Mesenchymal stem cell (in vitro differentiated cells and primary cell): ENCODE results near the gene MAN1C1.

ENCODE experiments used
- DNase-seq: peaks from one replicate; pipeline ENCODE4 v3.0.0-alpha.2; 2013
- H2AFZ ChIP-seq: one replicate; pipeline ENCODE4 v1.6.1; 2013; ENCODE audit warnings: low read depth, mild to moderate bottlenecking, control low read depth, inconsistent platforms, low read length, moderate library complexity
- H2AK5ac ChIP-seq: 2 replicates; pipeline ENCODE4 v1.6.1; 2013; ENCODE audit warnings: low read length, moderate library complexity, mild to moderate bottlenecking, inconsistent platforms; ENCODE audit not compliant: severe bottlenecking
- H2BK120ac ChIP-seq: one replicate; pipeline ENCODE4 v1.6.1; 2013; ENCODE audit warnings: low read depth, mild to moderate bottlenecking, inconsistent platforms, low read length, moderate library complexity
- H2BK12ac ChIP-seq, 2 experiments: one replicate each; pipeline ENCODE4 v1.6.1; 2013; ENCODE audit warnings: inconsistent platforms in 2 of 2, low read length in 2 of 2, mild to moderate bottlenecking in 2 of 2, moderate library complexity in 2 of 2, control low read depth in 1 of 2
- H2BK15ac ChIP-seq: one replicate; pipeline ENCODE4 v1.6.1; 2013; ENCODE audit warnings: mild to moderate bottlenecking, low read depth, inconsistent platforms; ENCODE audit not compliant: poor library complexity, severe bottlenecking
- H2BK5ac ChIP-seq: 2 replicates; pipeline ENCODE4 v1.6.1; 2013; ENCODE audit warnings: low read depth, mild to moderate bottlenecking, low read length, control low read depth, inconsistent platforms; ENCODE audit not compliant: poor library complexity, severe bottlenecking
- H3K14ac ChIP-seq, 2 experiments: one replicate each; pipeline ENCODE4 v1.6.1; 2013; ENCODE audit warnings: inconsistent platforms in 2 of 2, low read length in 2 of 2, control low read depth in 1 of 2, mild to moderate bottlenecking in 1 of 2, moderate library complexity in 1 of 2
- H3K18ac ChIP-seq, 2 experiments: one replicate each; pipeline ENCODE4 v1.6.1; 2013; ENCODE audit warnings: inconsistent platforms in 2 of 2, low read length in 2 of 2, control low read depth in 1 of 2, low read depth in 1 of 2, mild to moderate bottlenecking in 1 of 2
- H3K23ac ChIP-seq, 2 experiments: one replicate each; pipeline ENCODE4 v1.6.1; 2013; ENCODE audit warnings: inconsistent platforms in 2 of 2, low read length in 2 of 2, mild to moderate bottlenecking in 2 of 2, moderate library complexity in 2 of 2, control low read depth in 1 of 2
- H3K27ac ChIP-seq: 2 replicates; pipeline ENCODE4 v1.5.1; 2013; ENCODE audit warnings: mild to moderate bottlenecking, moderate library complexity, low read length, control low read depth, inconsistent platforms; ENCODE audit not compliant: poor library complexity, severe bottlenecking
- H3K27me3 ChIP-seq, 2 experiments: 2 replicates each; pipeline versions ENCODE4 v1.6.1 to v1.7.0; 2013; ENCODE audit warnings: low read length in 2 of 2, mild to moderate bottlenecking in 2 of 2, moderate library complexity in 2 of 2, control low read depth in 1 of 2, inconsistent platforms in 1 of 2; ENCODE audit not compliant: control insufficient read depth in 1 of 2, insufficient read depth in 1 of 2
- H3K36me3 ChIP-seq, 2 experiments: 2 replicates each; pipeline versions ENCODE4 v1.6.1 to v1.7.0; 2013; ENCODE audit warnings: low read length in 2 of 2, control low read depth in 1 of 2, inconsistent platforms in 1 of 2, low read depth in 1 of 2, mild to moderate bottlenecking in 1 of 2; ENCODE audit not compliant: insufficient read depth in 2 of 2, control insufficient read depth in 1 of 2
- H3K4ac ChIP-seq, 2 experiments: one replicate each; pipeline ENCODE4 v1.6.1; 2013; ENCODE audit warnings: inconsistent platforms in 2 of 2, low read length in 2 of 2, mild to moderate bottlenecking in 2 of 2, moderate library complexity in 2 of 2, control low read depth in 1 of 2, low read depth in 1 of 2
- H3K4me1 ChIP-seq: 2 replicates; pipeline ENCODE4 v1.6.1; 2013; ENCODE audit warnings: low read depth, low read length, control low read depth; ENCODE audit not compliant: control insufficient read depth, insufficient read depth
- H3K4me2 ChIP-seq: 2 replicates; pipeline ENCODE4 v1.6.1; 2013; ENCODE audit warnings: low read length, mild to moderate bottlenecking, inconsistent platforms; ENCODE audit not compliant: poor library complexity, severe bottlenecking
- H3K4me3 ChIP-seq, 2 experiments: 2 replicates each; pipeline versions ENCODE4 v1.5.1 to v1.7.0; 2013; ENCODE audit warnings: low read length in 2 of 2, mild to moderate bottlenecking in 2 of 2, control low read depth in 1 of 2, low read depth in 1 of 2; ENCODE audit not compliant: insufficient read depth in 1 of 2
- H3K79me1 ChIP-seq: replicated peaks from 2 replicates; pipeline ENCODE4 v1.6.1; 2013; ENCODE audit warnings: mild to moderate bottlenecking, control low read depth, low read length, inconsistent platforms; ENCODE audit not compliant: poor library complexity, severe bottlenecking
- H3K9ac ChIP-seq: 2 replicates; pipeline ENCODE4 v1.7.0; 2013; ENCODE audit warnings: mild to moderate bottlenecking, low read length, moderate library complexity
- H3K9me3 ChIP-seq: 2 replicates; pipeline ENCODE4 v1.7.0; 2013; ENCODE audit warnings: mild to moderate bottlenecking, low read length; ENCODE audit not compliant: control insufficient read depth
- H4K8ac ChIP-seq: one replicate; pipeline ENCODE4 v1.6.1; 2013; ENCODE audit warnings: inconsistent platforms, mild to moderate bottlenecking, low read length, moderate library complexity
- H4K91ac ChIP-seq: one replicate; pipeline ENCODE4 v1.6.1; 2013; ENCODE audit warnings: mild to moderate bottlenecking, low read length, inconsistent platforms
- WGBS: methylation state at CpG from one replicate; pipeline ENCODE4 v1.1.7; 2013; ENCODE audit warnings: mixed read lengths; 5-methylcytosine and 5-hydroxymethylcytosine counted together

The MAN1C1 gene

DNA sequence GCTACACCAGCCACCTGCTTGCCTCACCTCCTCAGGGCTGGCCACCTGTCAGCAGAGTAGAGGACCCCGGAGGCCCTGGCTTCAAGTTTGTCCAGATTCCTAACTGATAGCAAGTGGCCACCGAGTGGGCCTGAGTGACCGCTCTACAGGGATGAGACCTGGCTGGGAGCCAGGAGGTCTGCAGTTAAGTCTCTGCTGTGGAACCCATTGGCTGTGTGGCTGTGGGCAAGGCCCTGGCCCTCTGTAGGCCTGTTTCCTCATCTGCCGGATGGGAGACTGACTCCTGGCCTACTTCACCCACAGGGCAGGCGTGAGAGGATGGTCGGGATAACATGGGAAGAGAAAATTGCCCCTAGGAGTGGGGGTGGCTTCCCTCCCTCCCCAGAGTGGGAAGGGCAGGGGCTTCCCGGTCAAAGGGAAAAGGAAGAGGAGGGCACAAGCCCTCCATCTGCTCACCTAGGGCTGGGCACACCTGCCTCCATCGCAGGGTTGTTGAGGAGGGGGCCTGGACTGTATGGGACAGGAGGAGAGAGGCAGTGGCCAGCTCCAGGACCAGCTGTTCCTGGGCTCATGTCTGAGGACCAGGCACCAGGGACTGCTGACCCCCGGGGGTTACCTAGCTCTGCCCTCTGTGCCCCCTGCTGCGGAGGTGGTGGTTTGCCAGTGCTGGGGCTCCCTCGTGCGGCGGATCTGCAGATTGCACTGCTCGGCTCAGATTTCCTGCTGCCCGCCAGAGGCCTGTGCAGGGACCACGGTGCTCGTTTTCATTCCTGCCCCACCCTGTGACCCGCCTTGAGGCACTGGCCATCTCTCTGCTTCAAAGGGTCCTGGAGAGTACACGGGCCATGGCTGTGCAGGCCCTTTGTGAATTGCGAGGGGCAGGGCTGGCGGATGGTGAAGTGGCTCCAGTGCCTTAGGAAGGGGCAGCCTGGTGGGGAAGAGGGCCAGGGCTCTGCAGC is 194.0 kb downstream of the MAN1C1 start:
- 41% methylated on average over 20 of the region's 21 CpGs for WGBS
- Histone ChIP-seq H4K8ac (peak overlapping the region; percentile 5), H3K23ac (no peak overlapping the region), H2BK15ac (no peak overlapping the region), H3K14ac (peak overlapping the region in 1 of 2 experiments; percentile 49), H3K36me3 (peaks cover 78 to 87% of the 10 kb centered on the region in 2 experiments), H3K9me3 (no peaks in the 10 kb centered on the region), H3K27me3 (no peaks in the 10 kb centered on the region), H2AK5ac (no peak overlapping the region), H3K4me3 (no peak overlapping the region), H3K18ac (peak overlapping the region in 1 of 2 experiments; percentile 25), H2BK5ac (no peak overlapping the region), H2AFZ (no peak overlapping the region), H3K4me1 (peaks cover 4% of the 10 kb centered on the region), H2BK12ac (peak overlapping the region in 1 of 2 experiments; percentile 11), H4K91ac (peak overlapping the region; percentile 6), H3K27ac (no peak overlapping the region), H3K9ac (peak overlapping the region; percentile 29), H2BK120ac (no peak overlapping the region), H3K4ac (peak overlapping the region in 1 of 2 experiments; percentile 38), H3K79me1 (peaks cover 4% of the 10 kb centered on the region), H3K4me2 (no peak overlapping the region)
- DNase-seq: peak; percentile 62

DNA sequence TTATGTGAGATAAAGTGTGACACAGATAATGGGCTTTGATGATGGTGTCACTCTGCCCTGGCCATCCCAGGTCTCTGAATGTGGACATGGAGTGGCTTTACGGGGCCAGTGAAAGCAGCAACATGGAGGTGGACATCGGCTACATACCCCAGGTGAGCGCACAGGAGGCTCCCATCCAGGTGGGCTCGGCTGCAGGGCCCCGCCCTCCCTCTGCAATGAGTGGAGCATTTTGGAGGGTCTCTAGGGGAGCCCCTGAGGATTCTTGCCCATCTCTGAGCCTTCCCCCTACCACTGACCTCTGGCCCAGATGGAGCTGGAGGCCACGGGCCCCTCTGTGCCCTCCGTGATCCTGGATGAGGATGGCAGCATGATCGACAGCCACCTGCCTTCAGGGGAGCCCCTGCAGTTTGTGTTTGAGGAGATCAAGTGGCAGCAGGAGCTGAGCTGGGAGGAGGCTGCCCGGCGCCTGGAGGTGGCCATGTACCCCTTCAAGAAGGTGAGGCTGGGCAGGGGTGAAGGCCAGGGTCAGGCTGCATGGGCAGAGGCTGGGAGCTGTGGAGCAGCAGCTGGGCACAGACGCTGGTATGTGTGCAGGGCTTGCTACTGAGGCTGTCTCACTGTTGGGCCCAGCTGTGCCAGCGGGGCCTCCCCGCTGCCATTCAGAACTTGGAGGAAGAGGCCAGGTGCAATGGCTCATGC is 194.9 kb downstream of the MAN1C1 start:
- H3K18ac ChIP-seq: no peak overlapping the region
- H3K23ac ChIP-seq: no peak overlapping the region
- no peak overlapping the region for H2BK5ac ChIP-seq
- WGBS: 93% methylated on average over 13 of the region's 13 CpGs
- no peak overlapping the region for H2BK120ac ChIP-seq
- no peaks in the 10 kb centered on the region for H3K9me3 ChIP-seq
- peak overlapping the region; percentile 29 for H3K9ac ChIP-seq
- H2BK15ac ChIP-seq: peak overlapping the region; percentile 32
- H3K4me2 ChIP-seq: no peak overlapping the region
- H4K8ac ChIP-seq: no peak overlapping the region
- no peak overlapping the region for H3K14ac ChIP-seq
- no peak overlapping the region for H2AK5ac ChIP-seq
- no peak overlapping the region for H3K27ac ChIP-seq
- no peak overlapping the region for H4K91ac ChIP-seq
- H2BK12ac ChIP-seq: no peak overlapping the region
- H3K27me3 ChIP-seq: no peaks in the 10 kb centered on the region
- H3K4me1 ChIP-seq: peaks cover 4% of the 10 kb centered on the region
- peaks cover 1% of the 10 kb centered on the region for H3K79me1 ChIP-seq
- no peak overlapping the region for H2AFZ ChIP-seq
- H3K4me3 ChIP-seq: no peak overlapping the region
- no peak for DNase-seq
- H3K4ac ChIP-seq: no peak overlapping the region
- peaks cover 77 to 94% of the 10 kb centered on the region in 2 experiments for H3K36me3 ChIP-seq

GRCh38 chr1:25813071-25813733 is 196.6 kb downstream of the MAN1C1 start:
- Histone ChIP-seq H3K18ac (no peak overlapping the region), H3K9me3 (no peaks in the 10 kb centered on the region), H4K8ac (no peak overlapping the region), H3K79me1 (peaks cover 3% of the 10 kb centered on the region), H2BK12ac (no peak overlapping the region), H2BK15ac (no peak overlapping the region), H3K9ac (no peak overlapping the region), H3K4me2 (no peak overlapping the region), H2AK5ac (no peak overlapping the region), H3K4me3 (no peak overlapping the region), H3K27me3 (no peaks in the 10 kb centered on the region), H3K4me1 (peaks cover 8% of the 10 kb centered on the region), H2BK5ac (no peak overlapping the region), H2BK120ac (no peak overlapping the region), H4K91ac (no peak overlapping the region), H3K14ac (no peak overlapping the region), H3K36me3 (peaks cover 67 to 83% of the 10 kb centered on the region in 2 experiments), H3K4ac (no peak overlapping the region), H3K23ac (no peak overlapping the region), H3K27ac (no peak overlapping the region), H2AFZ (no peak overlapping the region)
- DNase-seq: no peak
- WGBS: 81% methylated on average over 10 of the region's 11 CpGs
